Adrenal gland (tissue), 12 donors: Measurements from ENCODE around the gene ETNPPL. TPM values are rescaled to one million over a fixed set of nuclear protein-coding genes. Genes with fewer than 3 reads are reported as not detected.

ENCODE experiments used
- DNase-seq, 7 donors: peaks; one replicate each; pipeline ENCODE4 v3.0.0-alpha.2; 2019 to 2020
- H3K27ac ChIP-seq, 5 donors: fragments of 200-600 bp; sonication (generic) in 4 of 5; 1 replicate in 3 of 5; 2 replicates in 2 of 5; pipeline versions ENCODE4 v1.5.1 to v1.8.0; 2016 to 2020; ENCODE audit warnings: mild to moderate bottlenecking in 1 of 5
- H3K27me3 ChIP-seq: fragments of 200-600 bp; 2 replicates; pipeline ENCODE4 v1.8.0; 2021
- H3K36me3 ChIP-seq, 2 donors: fragments of 200-600 bp; replicated peaks in 1 of 2; 1 replicate in 1 of 2; 2 replicates in 1 of 2; pipeline versions ENCODE4 v1.5.1 to v1.8.0; 2018 to 2022
- H3K4me1 ChIP-seq, 2 donors: fragments of 200-600 bp; replicated peaks in 1 of 2; 1 replicate in 1 of 2; 2 replicates in 1 of 2; pipeline versions ENCODE4 v1.5.1 to v1.8.0; 2018 to 2021
- H3K4me3 ChIP-seq, 4 donors: fragments of 200-600 bp; sonication (generic) in 3 of 4; one replicate each; pipeline ENCODE4 v1.5.1; 2016 to 2018
- H3K9me3 ChIP-seq, 3 donors: fragments of 200-600 bp; sonication (generic) in 1 of 3; replicated peaks in 1 of 3; 1 replicate in 2 of 3; 2 replicates in 1 of 3; pipeline versions ENCODE4 v1.5.1 to v1.8.0; 2016 to 2021
- POLR2A ChIP-seq, 2 donors: fragments of 450-650 bp; IDR thresholded peaks; one replicate each; pipeline ENCODE4 v1.6.1; 2017; ENCODE audit warnings: antibody characterized with exemption in 2 of 2, mild to moderate bottlenecking in 2 of 2, moderate library complexity in 1 of 2
- WGBS, 4 donors: extraction: QIAGEN DNeasy Blood & Tissue Kit in 2 of 4; methylation state at CpG; one replicate each; pipeline versions ENCODE4 v1.1.5 to v1.1.7; 2013 to 2017; 5-methylcytosine and 5-hydroxymethylcytosine counted together
- intact Hi-C, 2 donors: fragments of 100-400 bp; cut with DNase I; formaldehyde crosslinking; loops; one replicate each; pipeline versions ENCODE4 v1.14.1 to v1.15.0; 2022 to 2023
- polyA plus RNA-seq, 3 donors: library from polyadenylated mRNA; stranded (reverse); fragments of 200-250 nt in 2 of 3; fragments of 350-450 nt in 1 of 3; fragmentation: Illumina TruSeq in 1 of 3; extraction: RNeasy Lipid Tissue Mini Kit (QIAGEN cat#74804) in 1 of 3; gene quantifications; one replicate each; pipeline ENCODE4 v1.2.3, GENCODE V29; 2013 to 2014
- total RNA-seq, 9 donors: library from RNA; depleted of rRNA in 4 of 9; stranded (reverse); fragments of >200 nt in 4 of 9; fragments of 120-200 nt in 1 of 9; fragmentation: NEBNext Ultra II Directional in 1 of 9; extraction: Animal tissue kit (Norgen Biotek cat#: 25700) in 1 of 9; gene quantifications; one replicate each; pipeline versions ENCODE4 v1.1.0 to v1.2.4, GENCODE V29; 2013 to 2023
- TF ChIP-seq, protein P1 (sequence below), 6 experiments: fragments of 450-650 bp in 4 of 6; fragments of 200-600 bp in 2 of 6; sonication (generic) in 1 of 6; IDR thresholded peaks; 1 replicate in 5 of 6; 2 replicates in 1 of 6; pipeline versions ENCODE4 v1.5.1 to v1.8.0; 2016 to 2021; ENCODE audit warnings: antibody characterized with exemption in 6 of 6, mild to moderate bottlenecking in 2 of 6, moderate library complexity in 1 of 6
- donor health status: healthy with polysubstance abuse.
- donor health status: Bipolar disorder and iron deficiency.
- donor health status: DM: yes; HTN: yes; CAD: no.
- donor health status: DM: no; HTN: no; CAD: no.
- donor health status: DM: no; HTN: no; CAD: no.
- donor health status: DM: yes; HTN: yes; CAD: no.

The ETNPPL gene
- total and polyA plus RNA-seq, 12 donors, result 0.56 to 41.8 (median 2.6) TPM

DNA sequence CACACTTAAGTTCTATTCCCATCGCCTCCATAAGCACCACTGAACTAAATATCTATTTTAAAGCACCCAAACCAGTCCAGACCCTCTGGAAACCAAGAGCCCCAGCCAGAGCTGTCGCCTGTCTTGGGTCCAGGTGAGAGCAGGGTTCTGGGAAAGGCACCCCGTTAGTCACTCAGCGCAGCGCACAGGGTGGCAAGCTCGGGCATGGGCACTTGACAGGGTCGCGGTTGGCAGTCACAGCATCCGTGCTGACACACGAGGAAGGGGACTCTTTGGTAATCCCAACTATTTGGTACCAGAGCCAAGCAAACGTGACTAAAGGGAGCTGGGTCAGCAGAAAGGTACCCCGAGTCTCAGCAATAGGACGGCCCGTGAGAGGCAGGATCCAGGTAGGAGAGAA lies 24.3 kb upstream of the ETNPPL start:
- H3K36me3 ChIP-seq, result no peaks in the 10 kb centered on the region
- 82 to 92% (median 89%) methylated on average over 10 to 14 of the region's 14 CpGs for WGBS, 4 donors
- no peaks in the 10 kb centered on the region for H3K4me1 ChIP-seq
- intact Hi-C loops, result no loop called here
- no peaks in the 10 kb centered on the region for H3K27me3 ChIP-seq
- TF ChIP-seq POLR2A (IDR thresholded peaks at IDR 0.05), result no peak
- TF ChIP-seq, protein P1, sequence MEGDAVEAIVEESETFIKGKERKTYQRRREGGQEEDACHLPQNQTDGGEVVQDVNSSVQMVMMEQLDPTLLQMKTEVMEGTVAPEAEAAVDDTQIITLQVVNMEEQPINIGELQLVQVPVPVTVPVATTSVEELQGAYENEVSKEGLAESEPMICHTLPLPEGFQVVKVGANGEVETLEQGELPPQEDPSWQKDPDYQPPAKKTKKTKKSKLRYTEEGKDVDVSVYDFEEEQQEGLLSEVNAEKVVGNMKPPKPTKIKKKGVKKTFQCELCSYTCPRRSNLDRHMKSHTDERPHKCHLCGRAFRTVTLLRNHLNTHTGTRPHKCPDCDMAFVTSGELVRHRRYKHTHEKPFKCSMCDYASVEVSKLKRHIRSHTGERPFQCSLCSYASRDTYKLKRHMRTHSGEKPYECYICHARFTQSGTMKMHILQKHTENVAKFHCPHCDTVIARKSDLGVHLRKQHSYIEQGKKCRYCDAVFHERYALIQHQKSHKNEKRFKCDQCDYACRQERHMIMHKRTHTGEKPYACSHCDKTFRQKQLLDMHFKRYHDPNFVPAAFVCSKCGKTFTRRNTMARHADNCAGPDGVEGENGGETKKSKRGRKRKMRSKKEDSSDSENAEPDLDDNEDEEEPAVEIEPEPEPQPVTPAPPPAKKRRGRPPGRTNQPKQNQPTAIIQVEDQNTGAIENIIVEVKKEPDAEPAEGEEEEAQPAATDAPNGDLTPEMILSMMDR (IDR thresholded peaks at IDR 0.05), result no peak
- DNase-seq, result no peak
- H3K27ac ChIP-seq, result no peak overlapping the region
- H3K4me3 ChIP-seq, result no peak overlapping the region
- H3K9me3 ChIP-seq, result no peaks in the 10 kb centered on the region

GRCh38 chr4:108786351-108786750 lies 23.5 kb upstream of the ETNPPL start:
- WGBS, 4 donors, result 74 to 86% (median 80%) methylated on average over 7 to 8 of the region's 8 CpGs
- Histone ChIP-seq H3K4me3 (no peak overlapping the region), H3K4me1 (no peaks in the 10 kb centered on the region), H3K9me3 (no peaks in the 10 kb centered on the region), H3K27me3 (no peaks in the 10 kb centered on the region), H3K27ac (no peak overlapping the region), H3K36me3 (no peaks in the 10 kb centered on the region)
- intact Hi-C loops, result no loop called here
- DNase-seq, result no peak
- TF ChIP-seq POLR2A (IDR thresholded peaks at IDR 0.05), result no peak
- TF ChIP-seq, protein P1 (IDR thresholded peaks at IDR 0.05), result no peak

GRCh38 chr4:108783665-108784463 lies 21.0 kb upstream of the ETNPPL start:
- no peaks in the 10 kb centered on the region for H3K27me3 ChIP-seq
- TF ChIP-seq, protein P1 (IDR thresholded peaks at IDR 0.05), result peak in 4 of 6 experiments; percentile 12 to 50 (median 34)
- TF ChIP-seq POLR2A (IDR thresholded peaks at IDR 0.05), result no peak
- H3K9me3 ChIP-seq, result no peaks in the 10 kb centered on the region
- intact Hi-C loops, result no loop called here
- H3K4me1 ChIP-seq, result no peaks in the 10 kb centered on the region
- no peak overlapping the region for H3K27ac ChIP-seq
- DNase-seq, result peak in 2 of 7 donors; percentile 25 to 36
- no peak overlapping the region for H3K4me3 ChIP-seq
- WGBS, 4 donors, result 57 to 65% (median 62%) methylated on average over 3 of the region's 3 CpGs
- H3K36me3 ChIP-seq, result no peaks in the 10 kb centered on the region

- TF ChIP-seq, protein P1 (IDR thresholded peaks at IDR 0.05), result no peak
- no peak for TF ChIP-seq POLR2A (IDR thresholded peaks at IDR 0.05)
- H3K27me3 ChIP-seq, result no peaks in the 10 kb centered on the region
- no peak overlapping the region for H3K4me3 ChIP-seq
- H3K27ac ChIP-seq, result no peak overlapping the region
- intact Hi-C loops, result no loop called here
- H3K4me1 ChIP-seq, result peaks cover 0 to 5% of the 10 kb centered on the region in 2 donors
- no peaks in the 10 kb centered on the region for H3K36me3 ChIP-seq
- H3K9me3 ChIP-seq, result no peaks in the 10 kb centered on the region
- DNase-seq, result no peak
These were observed 17.1 kb upstream of the ETNPPL start for GRCh38 chr4:108779958-108780357.
